ENCODE measurements around the gene ZDHHC9. TPM values are rescaled to one million over a fixed set of nuclear protein-coding genes. Genes with fewer than 3 reads are reported as not detected.

The ZDHHC9 gene
- total RNA-seq, 1 experiment from 2014 or later: 60.8 TPM

GRCh38 chrX:129797251-129797906, 46.3 kb downstream of the ZDHHC9 start:
- no peak for DNase-seq
- H3K4me1 Mint-ChIP-seq (ENCODE audit: low read depth, unreplicated experiment): no peaks in the 10 kb centered on the region
- H3K4me3 Mint-ChIP-seq (ENCODE audit: low read depth, unreplicated experiment): no peak overlapping the region
- no peak for TF ChIP-seq CTCF (IDR thresholded peaks at IDR 0.05; ENCODE audit: unreplicated experiment)
- intact Hi-C loops (cut with micrococcal nuclease; ENCODE audit: unreplicated experiment): no loop called here
- no peaks in the 10 kb centered on the region for H3K9me3 Mint-ChIP-seq (ENCODE audit: low read depth, unreplicated experiment)
- H3K36me3 Mint-ChIP-seq (ENCODE audit: insufficient read depth, unreplicated experiment): peaks cover 5% of the 10 kb centered on the region
- no peak overlapping the region for H3K27ac Mint-ChIP-seq (ENCODE audit: unreplicated experiment)
- no peaks in the 10 kb centered on the region for H3K27me3 Mint-ChIP-seq (ENCODE audit: unreplicated experiment)
- CTCF ChIA-PET: no interaction called here
- no TSS peak for BruUV-seq (replicated peaks)

GRCh38 chrX:129795584-129795983, 48.1 kb downstream of the ZDHHC9 start:
- DNase-seq: no peak
- peaks cover 5% of the 10 kb centered on the region for H3K36me3 Mint-ChIP-seq (ENCODE audit: insufficient read depth, unreplicated experiment)
- no peaks in the 10 kb centered on the region for H3K27me3 Mint-ChIP-seq (ENCODE audit: unreplicated experiment)
- no TSS peak for BruUV-seq (replicated peaks)
- no peaks in the 10 kb centered on the region for H3K9me3 Mint-ChIP-seq (ENCODE audit: low read depth, unreplicated experiment)
- intact Hi-C loops (cut with micrococcal nuclease; ENCODE audit: unreplicated experiment): no loop called here
- CTCF ChIA-PET: no interaction called here
- no peak overlapping the region for H3K27ac Mint-ChIP-seq (ENCODE audit: unreplicated experiment)
- no peaks in the 10 kb centered on the region for H3K4me1 Mint-ChIP-seq (ENCODE audit: low read depth, unreplicated experiment)
- no peak overlapping the region for H3K4me3 Mint-ChIP-seq (ENCODE audit: low read depth, unreplicated experiment)
- no peak for TF ChIP-seq CTCF (IDR thresholded peaks at IDR 0.05; ENCODE audit: unreplicated experiment)

GRCh38 chrX:129793604-129794191, 50.0 kb downstream of the ZDHHC9 start:
- H3K4me1 Mint-ChIP-seq (ENCODE audit: low read depth, unreplicated experiment): no peaks in the 10 kb centered on the region
- no peaks in the 10 kb centered on the region for H3K27me3 Mint-ChIP-seq (ENCODE audit: unreplicated experiment)
- H3K9me3 Mint-ChIP-seq (ENCODE audit: low read depth, unreplicated experiment): no peaks in the 10 kb centered on the region
- no peak for DNase-seq
- no peak overlapping the region for H3K27ac Mint-ChIP-seq (ENCODE audit: unreplicated experiment)
- BruUV-seq (replicated peaks): no TSS peak
- intact Hi-C loops (cut with micrococcal nuclease; ENCODE audit: unreplicated experiment): no loop called here
- peaks cover 1% of the 10 kb centered on the region for H3K36me3 Mint-ChIP-seq (ENCODE audit: insufficient read depth, unreplicated experiment)
- no peak overlapping the region for H3K4me3 Mint-ChIP-seq (ENCODE audit: low read depth, unreplicated experiment)
- CTCF ChIA-PET: no interaction called here
- TF ChIP-seq CTCF (IDR thresholded peaks at IDR 0.05; ENCODE audit: unreplicated experiment): no peak

GRCh38 chrX:129792586-129793291, 50.9 kb downstream of the ZDHHC9 start:
- H3K27me3 Mint-ChIP-seq (ENCODE audit: unreplicated experiment): no peaks in the 10 kb centered on the region
- intact Hi-C loops (cut with micrococcal nuclease; ENCODE audit: unreplicated experiment): no loop called here
- H3K27ac Mint-ChIP-seq (ENCODE audit: unreplicated experiment): no peak overlapping the region
- H3K9me3 Mint-ChIP-seq (ENCODE audit: low read depth, unreplicated experiment): no peaks in the 10 kb centered on the region
- H3K4me3 Mint-ChIP-seq (ENCODE audit: low read depth, unreplicated experiment): no peak overlapping the region
- BruUV-seq (replicated peaks): no TSS peak
- no peaks in the 10 kb centered on the region for H3K4me1 Mint-ChIP-seq (ENCODE audit: low read depth, unreplicated experiment)
- no peak for TF ChIP-seq CTCF (IDR thresholded peaks at IDR 0.05; ENCODE audit: unreplicated experiment)
- no peaks in the 10 kb centered on the region for H3K36me3 Mint-ChIP-seq (ENCODE audit: insufficient read depth, unreplicated experiment)
- CTCF ChIA-PET: no interaction called here
- DNase-seq: no peak

Measured in Calu3 (cell line).